Common myeloid progenitor, CD34-positive (primary cell): ENCODE measurements around the gene KLHL25.

ENCODE experiments used
- CTCF ChIA-PET: fragments of 350-600 bp; sonication (Branson Sonifier 250); formaldehyde crosslinking; loops from one replicate; lab custom pipeline; 2021; ENCODE audit warnings: antibody characterized with exemption; lab: Charles Lee
- POLR2A ChIA-PET: fragments of 350-600 bp; sonication (Branson Sonifier 250); formaldehyde crosslinking; loops from one replicate; lab custom pipeline; 2021; ENCODE audit warnings: antibody characterized with exemption; lab: Charles Lee
- DNase-seq, 3 donors: peaks; one replicate each; pipeline versions ENCODE4 v3.0.0 to v3.0.0-alpha.2; 2013
- H3K27ac ChIP-seq, 2 experiments: 1 replicate in 1 of 2; 2 replicates in 1 of 2; pipeline ENCODE4 v1.7.0; 2013; ENCODE audit warnings: inconsistent platforms in 2 of 2, low read length in 2 of 2, mild to moderate bottlenecking in 2 of 2, low read depth in 1 of 2, moderate library complexity in 1 of 2; ENCODE audit not compliant: severe bottlenecking in 2 of 2, insufficient read depth in 1 of 2, poor library complexity in 1 of 2
- H3K27me3 ChIP-seq, 5 experiments: replicated peaks in 2 of 5; 1 replicate in 3 of 5; 2 replicates in 2 of 5; pipeline versions ENCODE4 v1.6.1 to v1.7.0; 2013; ENCODE audit warnings: low read length in 4 of 5, mild to moderate bottlenecking in 2 of 5, moderate library complexity in 2 of 5, inconsistent platforms in 1 of 5; ENCODE audit not compliant: insufficient read depth in 5 of 5, control insufficient read depth in 4 of 5
- H3K36me3 ChIP-seq, 4 experiments: 1 replicate in 2 of 4; 2 replicates in 2 of 4; pipeline versions ENCODE4 v1.6.1 to v1.7.0; 2013; ENCODE audit warnings: low read length in 3 of 4, control low read depth in 1 of 4, mild to moderate bottlenecking in 1 of 4; ENCODE audit not compliant: control insufficient read depth in 4 of 4, insufficient read depth in 4 of 4
- H3K4me1 ChIP-seq, 4 experiments: 1 replicate in 3 of 4; 2 replicates in 1 of 4; pipeline versions ENCODE4 v1.6.1 to v1.7.1; 2013; ENCODE audit warnings: low read length in 3 of 4, mild to moderate bottlenecking in 3 of 4, control low read depth in 1 of 4, inconsistent platforms in 1 of 4, moderate library complexity in 1 of 4; ENCODE audit not compliant: control insufficient read depth in 4 of 4, insufficient read depth in 4 of 4; ENCODE audit errors: control extremely low read depth in 1 of 4
- H3K4me3 ChIP-seq, 7 experiments: 1 replicate in 4 of 7; 2 replicates in 3 of 7; pipeline versions ENCODE4 v1.5.1 to v1.7.0; 2013; ENCODE audit warnings: mild to moderate bottlenecking in 7 of 7, low read length in 6 of 7, moderate library complexity in 6 of 7, inconsistent platforms in 2 of 7, low read depth in 2 of 7, control low read depth in 1 of 7; ENCODE audit not compliant: insufficient read depth in 4 of 7, control insufficient read depth in 1 of 7; ENCODE audit errors: extremely low read depth in 1 of 7
- H3K9me3 ChIP-seq, 5 experiments: 1 replicate in 4 of 5; 2 replicates in 1 of 5; pipeline versions ENCODE4 v1.6.1 to v1.7.1; 2013; ENCODE audit warnings: low read length in 4 of 5, mild to moderate bottlenecking in 2 of 5, inconsistent platforms in 1 of 5, low read depth in 1 of 5, moderate library complexity in 1 of 5; ENCODE audit not compliant: control insufficient read depth in 4 of 5, insufficient read depth in 2 of 5; ENCODE audit errors: control extremely low read depth in 1 of 5
- WGBS: methylation state at CpG from one replicate; pipeline ENCODE4 v1.1.5; 2013; ENCODE audit not compliant: insufficient coverage; 5-methylcytosine and 5-hydroxymethylcytosine counted together

Gene KLHL25

GRCh38 chr15:85785887-85786780 lies 8.6 kb downstream of the KLHL25 start:
- H3K9me3 ChIP-seq, result no peaks in the 10 kb centered on the region
- no peak for DNase-seq
- H3K27ac ChIP-seq, result no peak overlapping the region
- no peaks in the 10 kb centered on the region for H3K27me3 ChIP-seq
- ChIA-PET POLR2A (no interaction called here), CTCF (interaction anchor here (0.9 to 1.7 kb wide), 2 partner anchors 8 to 21 kb away, joined by 3 to 4 read pairs; no protein-coding TSS in a partner anchor)
- H3K4me3 ChIP-seq, result peak overlapping the region in 1 of 7 experiments; percentile 7
- no peaks in the 10 kb centered on the region for H3K36me3 ChIP-seq
- WGBS, result 65% methylated on average over 8 of the region's 10 CpGs
- H3K4me1 ChIP-seq, result peaks cover 2 to 23% (median 11%) of the 10 kb centered on the region in 4 experiments

- Histone ChIP-seq H3K9me3 (no peaks in the 10 kb centered on the region), H3K27me3 (no peaks in the 10 kb centered on the region), H3K36me3 (no peaks in the 10 kb centered on the region), H3K4me3 (no peak overlapping the region), H3K27ac (no peak overlapping the region), H3K4me1 (peaks cover 2 to 23% (median 11%) of the 10 kb centered on the region in 4 experiments)
- POLR2A ChIA-PET, result no interaction called here
- CTCF ChIA-PET, result no interaction called here
- DNase-seq, result no peak
- WGBS, result 96% methylated on average over 6 of the region's 6 CpGs
Observed at GRCh38 chr15:85782064-85782463, 12.7 kb downstream of the KLHL25 start.

DNA sequence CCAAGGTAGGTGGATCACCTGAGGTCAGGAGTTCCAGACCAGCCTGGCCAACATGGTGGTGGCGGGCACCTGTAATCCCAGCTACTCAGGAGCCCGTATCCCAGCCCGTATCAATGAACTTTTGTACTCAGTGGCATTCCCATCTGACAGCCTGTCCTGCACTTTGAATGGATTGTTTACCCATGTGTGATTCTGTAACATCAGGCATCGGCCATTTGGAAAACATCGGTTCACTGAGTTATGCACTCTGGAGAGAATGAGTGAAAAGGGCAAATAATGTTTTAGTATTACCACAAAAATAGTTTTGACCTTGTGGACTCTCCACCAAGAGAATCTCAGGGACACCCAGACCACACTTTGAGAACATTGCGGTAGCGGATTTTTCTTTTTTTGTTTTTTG lies 13.6 kb downstream of the KLHL25 start:
- H3K4me3 ChIP-seq, result no peak overlapping the region
- 100% methylated on average over 5 of the region's 7 CpGs for WGBS
- ChIA-PET CTCF (no interaction called here), POLR2A (no interaction called here)
- DNase-seq, result no peak
- no peaks in the 10 kb centered on the region for H3K9me3 ChIP-seq
- H3K27me3 ChIP-seq, result no peaks in the 10 kb centered on the region
- H3K27ac ChIP-seq, result no peak overlapping the region
- H3K36me3 ChIP-seq, result no peaks in the 10 kb centered on the region
- peaks cover 2 to 18% (median 9%) of the 10 kb centered on the region in 4 experiments for H3K4me1 ChIP-seq

DNA sequence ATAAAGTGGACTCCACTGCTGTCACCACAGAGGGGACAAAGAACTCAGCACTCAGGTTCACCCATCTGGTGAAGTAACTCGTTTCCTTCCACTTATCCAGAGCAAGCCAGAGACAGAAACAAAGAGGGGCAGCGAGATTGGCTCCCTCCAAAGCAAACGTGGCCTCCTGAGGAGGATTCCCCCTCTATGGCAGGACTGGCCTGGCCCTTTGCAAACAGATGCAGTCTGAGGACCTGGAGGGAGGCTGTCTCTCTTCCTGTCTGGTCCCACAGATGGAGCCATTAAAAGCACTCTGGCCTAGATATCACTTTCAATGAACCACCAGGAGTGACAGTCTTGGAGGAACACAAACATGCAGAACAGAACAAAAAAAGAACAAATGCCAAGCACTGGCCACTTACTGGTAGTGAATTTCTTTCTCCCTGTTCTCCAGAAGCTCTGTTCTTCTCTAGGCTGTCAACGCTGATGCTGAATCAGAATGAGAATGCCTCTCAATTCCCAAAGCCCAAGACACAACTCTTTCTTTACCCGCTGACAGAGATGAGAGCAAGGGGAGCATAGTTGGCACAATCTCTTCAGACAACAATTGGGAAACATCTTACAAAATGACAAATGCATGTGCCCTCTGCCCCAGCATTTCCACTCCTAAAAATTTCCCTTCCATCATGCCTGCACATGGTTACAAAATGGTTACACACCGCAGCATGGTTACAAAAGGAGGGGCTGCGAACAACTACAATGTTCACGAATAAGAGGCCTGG lies 14.3 kb downstream of the KLHL25 start:
- H3K4me3 ChIP-seq, result no peak overlapping the region
- no peak overlapping the region for H3K27ac ChIP-seq
- H3K27me3 ChIP-seq, result no peaks in the 10 kb centered on the region
- ChIA-PET CTCF (no interaction called here), POLR2A (no interaction called here)
- H3K9me3 ChIP-seq, result no peaks in the 10 kb centered on the region
- peaks cover 1 to 11% (median 3%) of the 10 kb centered on the region in 4 experiments for H3K4me1 ChIP-seq
- 100% methylated on average over 6 of the region's 8 CpGs for WGBS
- H3K36me3 ChIP-seq, result no peaks in the 10 kb centered on the region
- DNase-seq, result no peak

DNA sequence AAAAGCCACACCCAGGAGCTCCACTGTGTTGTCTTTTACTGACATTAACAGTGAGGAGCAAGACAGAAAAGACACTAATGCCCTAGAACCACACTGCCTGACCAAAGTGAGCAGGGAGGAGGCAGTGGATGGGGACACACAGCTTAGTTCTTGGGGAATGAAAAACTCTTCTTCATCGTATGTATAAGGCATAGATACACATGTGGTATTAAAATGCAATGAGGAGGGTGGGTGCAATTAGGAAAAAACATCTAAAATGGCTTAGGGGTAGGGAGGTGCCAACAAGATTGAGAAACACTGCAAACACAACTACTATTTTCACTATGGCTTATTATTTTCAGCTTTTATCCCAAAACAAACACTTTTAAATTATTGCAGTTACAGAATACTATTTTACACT lies 15.5 kb downstream of the KLHL25 start:
- Histone ChIP-seq H3K4me3 (no peak overlapping the region), H3K27ac (no peak overlapping the region), H3K36me3 (no peaks in the 10 kb centered on the region), H3K9me3 (no peaks in the 10 kb centered on the region), H3K4me1 (peaks cover 0 to 6% (median 0%) of the 10 kb centered on the region in 4 experiments), H3K27me3 (no peaks in the 10 kb centered on the region)
- 100% methylated on average over 1 of the region's 1 CpG for WGBS
- POLR2A ChIA-PET, result interaction anchor here (0.6 kb wide), 1 partner anchor 64 kb away, joined by 3 read pairs; no protein-coding TSS in a partner anchor
- CTCF ChIA-PET, result interaction anchor here (0.7 kb wide), 1 partner anchor 162 kb away, joined by 4 read pairs; no protein-coding TSS in a partner anchor
- DNase-seq, result no peak

GRCh38 chr15:85778107-85778776 lies 16.5 kb downstream of the KLHL25 start:
- 89% methylated on average over 7 of the region's 10 CpGs for WGBS
- ChIA-PET POLR2A (no interaction called here), CTCF (interaction anchor here (0.7 to 1.1 kb wide), 2 partner anchors 8 to 14 kb away, joined by 3 read pairs; no protein-coding TSS in a partner anchor)
- DNase-seq, result no peak
- H3K27me3 ChIP-seq, result no peaks in the 10 kb centered on the region
- no peaks in the 10 kb centered on the region for H3K9me3 ChIP-seq
- no peak overlapping the region for H3K4me3 ChIP-seq
- no peaks in the 10 kb centered on the region for H3K36me3 ChIP-seq
- H3K4me1 ChIP-seq, result peaks cover 0 to 6% (median 0%) of the 10 kb centered on the region in 4 experiments
- no peak overlapping the region for H3K27ac ChIP-seq
